Measurements from ENCODE around the gene MRPL28.
"Not testable (repeated sequence)": the region's sequence is repeated elsewhere in the genome, so short reads cannot be mapped to it uniquely, and the experiment has no call there.

MRPL28 gene

GRCh38 chr16:373020-373598, 2.8 kb upstream of the MRPL28 start:
- DNase-seq (ENCODE audit: low spot score): no peak

- DNase-seq (ENCODE audit: low spot score): no peak
Observed at GRCh38 chr16:372302-372983, 2.1 kb upstream of the MRPL28 start.

GRCh38 chr16:371515-372301, 1.4 kb upstream of the MRPL28 start:
- DNase-seq (ENCODE audit: low spot score): no peak

- no peak for DNase-seq (ENCODE audit: low spot score)
Observed at GRCh38 chr16:370979-371514, 709 bp upstream of the MRPL28 start.

GRCh38 chr16:369866-370436, 387 bp downstream of the MRPL28 start:
- DNase-seq (ENCODE audit: low spot score): no peak

GRCh38 chr16:369275-369865, 968 bp downstream of the MRPL28 start:
- no peak for DNase-seq (ENCODE audit: low spot score)

- no peak for DNase-seq (ENCODE audit: low spot score)
Observed at GRCh38 chr16:368388-369158, 1.8 kb downstream of the MRPL28 start.

- DNase-seq (ENCODE audit: low spot score): no peak
Observed at GRCh38 chr16:367333-367903, 2.9 kb downstream of the MRPL28 start.

GRCh38 chr16:366476-366875, 3.9 kb downstream of the MRPL28 start:
- DNase-seq (ENCODE audit: low spot score): no peak

GRCh38 chr16:364595-365491, 5.5 kb downstream of the MRPL28 start:
- no peak for DNase-seq (ENCODE audit: low spot score)

GRCh38 chr16:363766-364490, 6.4 kb downstream of the MRPL28 start:
- no peak for DNase-seq (ENCODE audit: low spot score)

- DNase-seq (ENCODE audit: low spot score): no peak
Observed at GRCh38 chr16:363110-363765, 7.1 kb downstream of the MRPL28 start.

GRCh38 chr16:362702-362999, 7.7 kb downstream of the MRPL28 start:
- DNase-seq (ENCODE audit: low spot score): not testable (repeated sequence)

GRCh38 chr16:361872-362701, 8.3 kb downstream of the MRPL28 start:
- DNase-seq (ENCODE audit: low spot score): peak; percentile 60

GRCh38 chr16:361341-361871, 8.9 kb downstream of the MRPL28 start:
- DNase-seq (ENCODE audit: low spot score): no peak

GRCh38 chr16:360698-361336, 9.5 kb downstream of the MRPL28 start:
- DNase-seq (ENCODE audit: low spot score): no peak
